ENCODE measurements around the gene DDX23. TPM values are rescaled to one million over a fixed set of nuclear protein-coding genes. Genes with fewer than 3 reads are reported as not detected.

DDX23 gene
- total RNA-seq (2022), result 80.8 and 89.6 TPM in 2 replicates
- Bru-seq, nascent RNA, result percentile 77 among the genes with signal in this experiment
- percentile 87 among the genes with signal in this experiment for BruChase-seq, experiment 1, labeled RNA remaining after a 6-hour chase
- percentile 78 among the genes with signal in this experiment for BruChase-seq, experiment 2, labeled RNA remaining after a 2-hour chase
- long read RNA-seq, transcript DDX23-201 (17 exons, 3,248 nt), result major isoform, 17 of 37 reads
- long read RNA-seq, partial matches to known transcripts, result 13 of 37 reads
- long read RNA-seq, other reads (novel, unspliced or antisense), result 7 of 37 reads

DNA sequence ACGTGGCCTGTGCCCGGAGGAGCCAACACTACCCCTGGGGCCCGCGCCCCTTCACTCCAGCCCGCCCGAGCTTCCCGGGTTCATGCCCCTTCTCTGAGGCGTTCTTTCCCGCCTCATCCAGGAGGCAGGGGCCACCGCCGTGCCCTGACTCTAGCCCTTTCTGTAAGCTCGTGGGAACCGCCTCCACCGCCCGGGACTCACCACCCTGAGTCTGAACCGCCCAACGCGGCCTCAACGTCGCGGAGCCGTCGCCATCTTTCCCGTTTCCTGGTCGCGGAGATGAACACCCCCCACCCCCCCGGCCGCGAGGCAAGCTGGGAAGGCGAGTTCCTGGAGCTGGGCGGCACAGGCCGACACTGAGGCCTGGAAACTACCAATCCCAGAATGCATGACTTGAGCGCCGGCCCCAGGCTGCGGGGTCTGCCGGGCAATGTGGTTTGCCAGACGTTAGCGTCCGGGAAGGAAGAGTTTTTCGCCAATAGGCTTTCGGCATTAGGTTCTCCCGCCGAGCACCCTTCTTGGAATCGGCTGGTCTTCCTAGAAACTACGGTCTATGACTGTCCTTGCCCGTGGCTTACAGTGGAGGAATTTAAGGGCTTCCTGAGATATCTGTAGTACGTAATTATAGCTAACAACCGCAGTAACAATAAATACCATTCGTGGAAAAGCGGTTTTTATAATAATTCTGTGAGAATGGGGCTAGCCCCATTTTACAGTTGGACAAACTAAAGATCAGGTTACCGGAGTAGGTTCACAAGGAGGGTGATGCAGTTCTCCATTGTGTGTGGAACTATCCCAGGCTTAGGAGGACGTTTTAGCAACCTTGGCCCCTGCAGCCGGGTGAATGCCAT is at the start of gene DDX23:
Gene DDX23, minus strand, starts transcription at position 281 of the 851 bp plus-strand sequence. CDS start 6,381 bp downstream, outside the sequence.
- no peak for TF ChIP-seq CTCF (IDR thresholded peaks at IDR 0.05; ENCODE audit: unreplicated experiment)
- CTCF ChIA-PET, result interaction anchor here (0.6 to 3.5 kb wide), 11 partner anchors 13 to 145 kb away, joined by 3 to 61 read pairs (median 5); partner anchors contain the start of genes FKBP11 and RND1
- intact Hi-C loops (cut with micrococcal nuclease; ENCODE audit: unreplicated experiment), result loop anchor here (5.0 to 10.0 kb wide), 2 partner anchors 123 to 145 kb away; partner anchors contain the start of genes DDN, WNT1 and WNT10B
- Mint-ChIP-seq H3K4me3 (ENCODE audit: low read depth, unreplicated experiment) (peak within 1 kb of the TSS; percentile 92), H3K27ac (ENCODE audit: unreplicated experiment) (peak within 1 kb of the TSS; percentile 95), H3K9me3 (ENCODE audit: low read depth, unreplicated experiment) (no peaks in the 10 kb centered on the region), H3K36me3 (ENCODE audit: insufficient read depth, unreplicated experiment) (peaks cover 46% of the 10 kb centered on the region), H3K27me3 (ENCODE audit: unreplicated experiment) (no peaks in the 10 kb centered on the region), H3K4me1 (ENCODE audit: low read depth, unreplicated experiment) (peaks cover 28% of the 10 kb centered on the region)
- peak; percentile 87 for DNase-seq
- no TSS peak for BruUV-seq (replicated peaks)

DNA sequence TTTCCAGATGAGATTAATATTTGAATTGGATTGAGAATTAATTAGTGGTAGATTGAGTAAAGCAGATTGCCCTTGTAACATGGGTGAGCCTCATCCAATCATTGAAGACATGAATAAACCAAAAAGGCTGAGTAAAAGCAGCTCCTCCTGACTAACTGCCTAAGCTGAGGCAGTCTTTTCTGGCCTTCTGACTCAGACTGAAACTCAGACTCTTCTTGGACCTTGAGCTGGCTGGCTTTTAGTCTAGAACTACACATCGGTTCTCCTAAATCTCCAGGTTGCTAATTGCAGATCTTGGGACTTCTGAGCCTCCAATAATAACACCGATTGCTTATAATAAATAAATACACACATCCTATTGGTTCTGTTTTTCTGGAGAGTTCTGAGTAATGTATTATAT is 49.3 kb upstream of the DDX23 start:
- H3K36me3 Mint-ChIP-seq (ENCODE audit: insufficient read depth, unreplicated experiment), result peaks cover 8% of the 10 kb centered on the region
- no peak overlapping the region for H3K4me3 Mint-ChIP-seq (ENCODE audit: low read depth, unreplicated experiment)
- DNase-seq, result no peak
- BruUV-seq (replicated peaks), result no TSS peak
- no peaks in the 10 kb centered on the region for H3K4me1 Mint-ChIP-seq (ENCODE audit: low read depth, unreplicated experiment)
- no peak for TF ChIP-seq CTCF (IDR thresholded peaks at IDR 0.05; ENCODE audit: unreplicated experiment)
- no peak overlapping the region for H3K27ac Mint-ChIP-seq (ENCODE audit: unreplicated experiment)
- no peaks in the 10 kb centered on the region for H3K9me3 Mint-ChIP-seq (ENCODE audit: low read depth, unreplicated experiment)
- no peaks in the 10 kb centered on the region for H3K27me3 Mint-ChIP-seq (ENCODE audit: unreplicated experiment)
- CTCF ChIA-PET, result no interaction called here
- intact Hi-C loops (cut with micrococcal nuclease; ENCODE audit: unreplicated experiment), result no loop called here

- TF ChIP-seq CTCF (IDR thresholded peaks at IDR 0.05; ENCODE audit: unreplicated experiment), result no peak
- DNase-seq, result no peak
- no peaks in the 10 kb centered on the region for H3K27me3 Mint-ChIP-seq (ENCODE audit: unreplicated experiment)
- BruUV-seq (replicated peaks), result no TSS peak
- peaks cover 8% of the 10 kb centered on the region for H3K36me3 Mint-ChIP-seq (ENCODE audit: insufficient read depth, unreplicated experiment)
- H3K9me3 Mint-ChIP-seq (ENCODE audit: low read depth, unreplicated experiment), result no peaks in the 10 kb centered on the region
- CTCF ChIA-PET, result interaction anchor here (1.4 kb wide), 1 partner anchor 47 kb away, joined by 3 read pairs; no protein-coding TSS in a partner anchor
- H3K4me3 Mint-ChIP-seq (ENCODE audit: low read depth, unreplicated experiment), result no peak overlapping the region
- intact Hi-C loops (cut with micrococcal nuclease; ENCODE audit: unreplicated experiment), result no loop called here
- no peak overlapping the region for H3K27ac Mint-ChIP-seq (ENCODE audit: unreplicated experiment)
- no peaks in the 10 kb centered on the region for H3K4me1 Mint-ChIP-seq (ENCODE audit: low read depth, unreplicated experiment)
Observed at GRCh38 chr12:48899651-48900050, 47.7 kb upstream of the DDX23 start.

DNA sequence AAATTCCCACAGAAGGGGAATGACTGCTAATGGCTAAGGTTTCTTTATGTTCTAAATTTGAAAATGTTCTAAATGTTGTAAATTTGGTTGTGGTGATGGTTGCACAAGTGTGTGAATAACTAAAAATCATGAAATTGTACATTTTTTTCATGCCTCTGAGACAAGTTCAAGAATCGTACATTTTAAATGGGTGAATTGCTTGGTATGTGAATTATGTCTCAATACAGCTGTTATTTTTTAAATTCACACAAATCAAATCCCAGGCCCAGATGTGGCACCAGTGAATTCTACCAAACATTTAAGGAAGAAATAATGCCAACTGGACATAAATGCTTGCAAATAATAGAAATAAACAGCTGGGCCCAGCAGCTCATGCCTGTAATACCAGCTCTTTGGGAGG is 42.3 kb upstream of the DDX23 start:
- CTCF ChIA-PET, result no interaction called here
- Mint-ChIP-seq H3K4me1 (ENCODE audit: low read depth, unreplicated experiment) (no peaks in the 10 kb centered on the region), H3K27ac (ENCODE audit: unreplicated experiment) (no peak overlapping the region), H3K36me3 (ENCODE audit: insufficient read depth, unreplicated experiment) (no peaks in the 10 kb centered on the region), H3K9me3 (ENCODE audit: low read depth, unreplicated experiment) (no peaks in the 10 kb centered on the region), H3K27me3 (ENCODE audit: unreplicated experiment) (peaks cover 22% of the 10 kb centered on the region), H3K4me3 (ENCODE audit: low read depth, unreplicated experiment) (no peak overlapping the region)
- TF ChIP-seq CTCF (IDR thresholded peaks at IDR 0.05; ENCODE audit: unreplicated experiment), result no peak
- DNase-seq, result no peak
- intact Hi-C loops (cut with micrococcal nuclease; ENCODE audit: unreplicated experiment), result no loop called here
- no TSS peak for BruUV-seq (replicated peaks)
